ENCODE data around the gene TBC1D2.

GRCh38 chr9:98255061-98255577 lies 330 bp downstream of the TBC1D2 start:
- TF ChIP-seq CTCF (CRISPR knock-in tag; IDR thresholded peaks at IDR 0.05) = no peak
- no peak for TF ChIP-seq SMC3 (IDR thresholded peaks at IDR 0.05; ENCODE audit: low read length)
- TF ChIP-seq ZFY (CRISPR knock-in tag; IDR thresholded peaks at IDR 0.05) = no peak
- no peak for TF ChIP-seq ZMAT5 (CRISPR knock-in tag; IDR thresholded peaks at IDR 0.05; ENCODE audit: borderline replicate concordance, low read depth)

All from HepG2 (cell line).